ENCODE measurements around the gene HPS4.

DNA sequence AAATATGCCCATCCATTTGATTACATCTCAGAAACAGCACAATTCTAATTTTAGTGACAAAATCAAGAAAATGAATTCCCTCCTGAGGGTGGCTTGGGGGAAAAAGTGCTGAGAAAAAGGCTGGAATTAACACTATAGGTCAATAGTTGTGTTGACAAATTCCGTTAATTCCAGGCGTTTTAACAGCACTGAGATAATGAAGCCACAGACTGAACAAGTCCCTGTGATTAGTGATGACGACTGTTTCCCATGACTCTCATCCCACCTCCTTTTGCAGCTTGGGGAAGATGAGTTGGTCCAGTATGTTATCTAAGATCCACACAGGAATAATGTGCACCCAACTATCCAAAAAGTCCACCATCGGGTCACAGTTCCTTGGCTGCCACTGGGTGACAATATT is 12.9 kb upstream of the HPS4 start:
- TF ChIP-seq POLR2A (IDR thresholded peaks at IDR 0.05; ENCODE audit: low read length) (no peak), GATA1 (IDR thresholded peaks at IDR 0.05; ENCODE audit: low read depth, low read length) (no peak)

Measured in erythroblast (primary cell).